Esophagus (tissue), 2 donors: ENCODE results near the gene BLVRA. TPM values are rescaled to one million over a fixed set of nuclear protein-coding genes. Genes with fewer than 3 reads are reported as not detected.
"Not testable (repeated sequence)": the region's sequence is repeated elsewhere in the genome, so short reads cannot be mapped to it uniquely, and the experiment has no call there.

Source experiments
- H3K27ac ChIP-seq, 2 donors: one replicate each; pipeline ENCODE4 v1.5.1; 2013; ENCODE audit warnings: low read depth in 2 of 2, mild to moderate bottlenecking in 2 of 2, inconsistent platforms in 1 of 2, low read length in 1 of 2, moderate library complexity in 1 of 2
- H3K27me3 ChIP-seq, 2 donors: one replicate each; pipeline ENCODE4 v1.6.1; 2013; ENCODE audit warnings: low read length in 2 of 2, control low read depth in 1 of 2, mild to moderate bottlenecking in 1 of 2; ENCODE audit not compliant: insufficient read depth in 2 of 2, control insufficient read depth in 1 of 2
- H3K36me3 ChIP-seq, 2 donors: one replicate each; pipeline ENCODE4 v1.6.1; 2013; ENCODE audit warnings: low read length in 1 of 2; ENCODE audit not compliant: control insufficient read depth in 2 of 2, insufficient read depth in 2 of 2
- H3K4me1 ChIP-seq, 2 donors: one replicate each; pipeline ENCODE4 v1.6.1; 2013; ENCODE audit warnings: low read length in 1 of 2; ENCODE audit not compliant: control insufficient read depth in 2 of 2, insufficient read depth in 2 of 2
- H3K4me3 ChIP-seq, 2 donors: one replicate each; pipeline ENCODE4 v1.5.1; 2013; ENCODE audit warnings: low read length in 2 of 2, mild to moderate bottlenecking in 2 of 2, low read depth in 1 of 2, moderate library complexity in 1 of 2
- H3K9me3 ChIP-seq, 2 donors: one replicate each; pipeline ENCODE4 v1.6.1; 2013; ENCODE audit warnings: mild to moderate bottlenecking in 2 of 2, low read depth in 1 of 2, low read length in 1 of 2, moderate library complexity in 1 of 2; ENCODE audit not compliant: control insufficient read depth in 2 of 2, insufficient read depth in 1 of 2
- WGBS, 2 donors: extraction: QIAGEN DNeasy Blood & Tissue Kit; methylation state at CpG; one replicate each; pipeline ENCODE4 v1.1.7; 2013; 5-methylcytosine and 5-hydroxymethylcytosine counted together
- polyA plus RNA-seq, 2 donors: library from polyadenylated mRNA; stranded (reverse); fragments of 200-250 nt; gene quantifications; one replicate each; pipeline ENCODE4 v1.2.3, GENCODE V29; 2013
- donor health status: healthy with polysubstance abuse.
- donor health status: Bipolar disorder and iron deficiency.

BLVRA gene
- polyA plus RNA-seq, 2 donors = 58.5 to 87.5 TPM

- no peaks in the 10 kb centered on the region for H3K36me3 ChIP-seq
- 75 to 79% methylated on average over 6 of the region's 6 CpGs for WGBS, 2 donors
- H3K4me1 ChIP-seq = no peaks in the 10 kb centered on the region
- no peak overlapping the region for H3K27ac ChIP-seq
- no peaks in the 10 kb centered on the region for H3K27me3 ChIP-seq
- no peak overlapping the region for H3K4me3 ChIP-seq
- H3K9me3 ChIP-seq = no peaks in the 10 kb centered on the region
Observed at GRCh38 chr7:43823941-43824340, 65.5 kb downstream of the BLVRA start.

- not testable (repeated sequence) for H3K4me3 ChIP-seq, H3K4me1 ChIP-seq, H3K36me3 ChIP-seq, H3K9me3 ChIP-seq, H3K27me3 ChIP-seq, H3K27ac ChIP-seq
- 70 to 86% methylated on average over 12 of the region's 12 CpGs for WGBS, 2 donors
Observed at GRCh38 chr7:43824513-43824912, 66.0 kb downstream of the BLVRA start.

- H3K9me3 ChIP-seq = no peaks in the 10 kb centered on the region
- no peaks in the 10 kb centered on the region for H3K27me3 ChIP-seq
- 27 to 30% methylated on average over 1 of the region's 1 CpG for WGBS, 2 donors
- no peak overlapping the region for H3K4me3 ChIP-seq
- no peaks in the 10 kb centered on the region for H3K36me3 ChIP-seq
- H3K27ac ChIP-seq = no peak overlapping the region
- no peaks in the 10 kb centered on the region for H3K4me1 ChIP-seq
Observed at GRCh38 chr7:43824963-43825362, 66.5 kb downstream of the BLVRA start.

- Histone ChIP-seq H3K27me3 (no peaks in the 10 kb centered on the region), H3K36me3 (no peaks in the 10 kb centered on the region)
- WGBS, 2 donors = 58 to 66% methylated on average over 5 of the region's 5 CpGs
Observed at GRCh38 chr7:43825391-43825808, 66.9 kb downstream of the BLVRA start.

GRCh38 chr7:43830917-43831316 lies 72.4 kb downstream of the BLVRA start:
- not testable (repeated sequence) for H3K36me3 ChIP-seq

More at GRCh38 chr7:43825391-43825808, 66.9 kb downstream of the BLVRA start:
- no peak overlapping the region for H3K4me3 ChIP-seq
- H3K9me3 ChIP-seq = no peaks in the 10 kb centered on the region
- H3K27ac ChIP-seq = no peak overlapping the region
- H3K4me1 ChIP-seq = no peaks in the 10 kb centered on the region

GRCh38 chr7:43834463-43835251 lies 76.2 kb downstream of the BLVRA start:
- peak overlapping the region in 1 of 2 donors; percentile 31 for H3K4me3 ChIP-seq
- H3K4me1 ChIP-seq = peaks cover 0 to 2% of the 10 kb centered on the region in 2 donors
- no peaks in the 10 kb centered on the region for H3K9me3 ChIP-seq
- H3K27me3 ChIP-seq = no peaks in the 10 kb centered on the region
- no peak overlapping the region for H3K27ac ChIP-seq
- 59 to 63% methylated on average over 8 of the region's 8 CpGs for WGBS, 2 donors
- no peaks in the 10 kb centered on the region for H3K36me3 ChIP-seq

More at GRCh38 chr7:43830917-43831316, 72.4 kb downstream of the BLVRA start:
- H3K27me3 ChIP-seq, H3K27ac ChIP-seq, H3K4me1 ChIP-seq, H3K9me3 ChIP-seq, H3K4me3 ChIP-seq: not testable (repeated sequence)

- no peaks in the 10 kb centered on the region for H3K9me3 ChIP-seq
- H3K27ac ChIP-seq = no peak overlapping the region
- peaks cover 0 to 2% of the 10 kb centered on the region in 2 donors for H3K4me1 ChIP-seq
- no peaks in the 10 kb centered on the region for H3K36me3 ChIP-seq
- H3K4me3 ChIP-seq = no peak overlapping the region
- H3K27me3 ChIP-seq = no peaks in the 10 kb centered on the region
- WGBS, 2 donors = 73 to 77% methylated on average over 9 of the region's 9 CpGs
Observed at GRCh38 chr7:43838201-43838658, 79.8 kb downstream of the BLVRA start.

GRCh38 chr7:43843296-43843695 lies 84.8 kb downstream of the BLVRA start:
- Histone ChIP-seq H3K36me3 (no peaks in the 10 kb centered on the region), H3K4me1 (peaks cover 0 to 4% of the 10 kb centered on the region in 2 donors), H3K4me3 (no peak overlapping the region), H3K27ac (no peak overlapping the region), H3K9me3 (no peaks in the 10 kb centered on the region), H3K27me3 (no peaks in the 10 kb centered on the region)
- WGBS, 2 donors = 95 to 97% methylated on average over 4 of the region's 4 CpGs

GRCh38 chr7:43844257-43844656 lies 85.8 kb downstream of the BLVRA start:
- H3K4me3 ChIP-seq = no peak overlapping the region
- WGBS, 2 donors = 81 to 85% methylated on average over 2 of the region's 2 CpGs
- H3K9me3 ChIP-seq = no peaks in the 10 kb centered on the region
- H3K4me1 ChIP-seq = peaks cover 0 to 2% of the 10 kb centered on the region in 2 donors
- no peaks in the 10 kb centered on the region for H3K27me3 ChIP-seq
- H3K27ac ChIP-seq = no peak overlapping the region
- H3K36me3 ChIP-seq = no peaks in the 10 kb centered on the region

GRCh38 chr7:43844662-43845061 lies 86.2 kb downstream of the BLVRA start:
- Histone ChIP-seq H3K27ac (no peak overlapping the region), H3K27me3 (no peaks in the 10 kb centered on the region), H3K4me3 (no peak overlapping the region), H3K4me1 (peaks cover 0 to 2% of the 10 kb centered on the region in 2 donors), H3K9me3 (no peaks in the 10 kb centered on the region), H3K36me3 (no peaks in the 10 kb centered on the region)
- 85 to 94% methylated on average over 2 of the region's 2 CpGs for WGBS, 2 donors
